Effector memory CD4-positive, alpha-beta T cell (primary cell): ENCODE results near the gene PDILT.
"Not testable (repeated sequence)": the region's sequence is repeated elsewhere in the genome, so short reads cannot be mapped to it uniquely, and the experiment has no call there.

Experiments used
- DNase-seq, 3 donors: peaks; one replicate each; pipeline ENCODE4 v3.0.0-alpha.2; 2020
- H3K27ac ChIP-seq: 2 replicates; pipeline ENCODE4 v1.7.0; 2013; ENCODE audit warnings: mild to moderate bottlenecking, low read length, moderate library complexity; ENCODE audit not compliant: insufficient read depth, poor library complexity, severe bottlenecking
- H3K27me3 ChIP-seq: replicated peaks from 2 replicates; pipeline ENCODE4 v1.7.0; 2013; ENCODE audit warnings: mild to moderate bottlenecking, low read length; ENCODE audit not compliant: insufficient read depth, control insufficient read depth, poor library complexity, severe bottlenecking
- H3K36me3 ChIP-seq: 2 replicates; pipeline ENCODE4 v1.7.0; 2013; ENCODE audit warnings: mild to moderate bottlenecking, low read length, moderate library complexity; ENCODE audit not compliant: control insufficient read depth, insufficient read depth
- H3K4me1 ChIP-seq: 2 replicates; pipeline ENCODE4 v1.7.0; 2013; ENCODE audit warnings: low read length, mild to moderate bottlenecking; ENCODE audit not compliant: control insufficient read depth, insufficient read depth, poor library complexity, severe bottlenecking
- H3K4me3 ChIP-seq: 2 replicates; pipeline ENCODE4 v1.7.0; 2013; ENCODE audit warnings: low read length, low read depth, mild to moderate bottlenecking; ENCODE audit not compliant: insufficient read depth, poor library complexity, severe bottlenecking
- H3K9me3 ChIP-seq: 2 replicates; pipeline ENCODE4 v1.7.0; 2013; ENCODE audit warnings: mild to moderate bottlenecking, low read length, moderate library complexity; ENCODE audit not compliant: control insufficient read depth

The PDILT gene

DNA sequence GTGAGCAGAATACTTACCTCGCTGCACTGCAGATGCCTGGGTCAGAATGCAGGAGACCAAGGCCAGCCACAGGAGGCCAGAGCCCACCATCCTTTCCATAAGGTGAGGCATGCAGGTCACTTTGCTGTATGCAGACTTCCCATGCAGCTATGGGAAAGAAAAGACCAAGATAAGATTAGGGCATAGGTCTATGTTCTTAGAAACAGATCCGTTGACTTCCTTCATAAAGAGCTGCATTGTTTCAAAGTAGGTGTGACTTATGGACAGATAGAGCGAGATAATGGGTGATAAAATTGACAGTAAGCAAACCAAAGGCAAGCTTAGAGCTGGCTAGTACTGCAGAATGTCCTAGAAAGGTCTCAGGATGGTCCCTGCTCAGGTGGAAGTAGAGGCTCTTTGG lies 78.2 kb downstream of the PDILT start:
- no peak overlapping the region for H3K27ac ChIP-seq
- no peaks in the 10 kb centered on the region for H3K27me3 ChIP-seq
- no peaks in the 10 kb centered on the region for H3K36me3 ChIP-seq
- H3K9me3 ChIP-seq: no peaks in the 10 kb centered on the region
- no peaks in the 10 kb centered on the region for H3K4me1 ChIP-seq
- no peak for DNase-seq
- no peak overlapping the region for H3K4me3 ChIP-seq

DNA sequence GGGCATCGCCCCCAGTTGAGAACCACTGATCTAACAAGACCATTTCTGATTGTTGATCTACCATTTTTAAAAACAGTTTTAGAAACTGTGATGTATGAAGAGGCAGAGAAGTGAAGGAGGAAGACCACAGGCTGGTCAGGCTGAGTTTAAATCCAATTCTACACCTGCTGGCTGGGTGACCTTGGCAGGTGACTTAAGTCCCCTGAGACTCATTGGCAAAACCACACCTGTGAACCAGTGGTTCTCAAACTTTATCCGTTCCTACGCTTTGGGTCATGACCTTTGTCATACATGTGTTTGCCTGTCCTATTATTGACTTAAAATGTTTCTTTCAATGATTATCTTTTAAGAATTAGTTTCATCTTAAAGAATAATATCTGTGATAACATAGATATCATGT lies 79.5 kb downstream of the PDILT start:
- H3K4me1 ChIP-seq: no peaks in the 10 kb centered on the region
- no peaks in the 10 kb centered on the region for H3K9me3 ChIP-seq

GRCh38 chr16:20323591-20324117 lies 80.9 kb downstream of the PDILT start:
- Histone ChIP-seq H3K27me3 (no peaks in the 10 kb centered on the region), H3K4me3 (no peak overlapping the region), H3K27ac (no peak overlapping the region), H3K9me3 (no peaks in the 10 kb centered on the region), H3K36me3 (no peaks in the 10 kb centered on the region), H3K4me1 (no peaks in the 10 kb centered on the region)
- DNase-seq: no peak

More for the DNA sequence above, 79.5 kb downstream of the PDILT start:
- Histone ChIP-seq H3K4me3 (no peak overlapping the region), H3K27ac (no peak overlapping the region), H3K27me3 (no peaks in the 10 kb centered on the region), H3K36me3 (no peaks in the 10 kb centered on the region)
- DNase-seq: no peak

DNA sequence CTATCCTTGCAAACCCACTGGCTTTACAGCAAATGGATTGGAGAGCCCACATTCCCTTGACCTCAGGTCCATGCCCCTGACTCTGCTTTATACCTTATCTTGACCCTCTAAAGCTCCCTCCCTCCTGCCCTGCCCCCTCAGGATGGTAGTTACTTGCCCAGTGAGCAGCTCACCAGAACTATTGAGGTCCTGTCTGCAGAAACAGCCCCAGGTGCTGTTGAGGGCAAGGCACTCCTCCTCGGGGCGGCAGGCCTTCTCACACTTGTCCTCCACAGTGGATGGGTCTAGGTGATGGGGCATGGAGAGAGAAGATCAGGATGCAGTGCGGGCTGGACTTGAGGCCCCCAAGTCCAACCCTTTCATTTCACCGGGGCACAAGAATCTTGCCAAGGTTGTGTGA lies 81.8 kb downstream of the PDILT start:
- no peak for DNase-seq
- no peak overlapping the region for H3K27ac ChIP-seq
- no peaks in the 10 kb centered on the region for H3K27me3 ChIP-seq
- H3K4me3 ChIP-seq: no peak overlapping the region
- no peaks in the 10 kb centered on the region for H3K4me1 ChIP-seq
- H3K9me3 ChIP-seq: no peaks in the 10 kb centered on the region
- no peaks in the 10 kb centered on the region for H3K36me3 ChIP-seq

DNA sequence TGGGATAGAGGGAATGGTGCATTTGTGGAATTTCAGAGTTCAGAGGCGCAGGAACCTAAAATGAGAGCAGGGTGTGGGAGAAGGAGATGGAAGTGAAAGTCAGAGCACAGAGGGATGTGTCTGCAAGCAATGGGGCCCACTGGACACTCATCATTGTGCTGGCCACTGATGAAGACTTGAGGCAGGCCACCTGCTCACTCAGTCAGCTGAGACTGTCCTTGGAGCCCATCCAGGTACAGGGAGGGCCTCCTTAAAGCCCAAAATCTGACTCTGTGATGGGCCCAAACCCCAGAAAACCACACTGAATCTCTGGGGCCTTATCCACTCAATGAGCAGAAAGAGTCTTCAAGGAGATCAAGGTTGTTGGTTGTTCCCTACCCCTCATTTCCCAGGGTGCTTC lies 82.9 kb downstream of the PDILT start:
- no peaks in the 10 kb centered on the region for H3K4me1 ChIP-seq
- no peaks in the 10 kb centered on the region for H3K27me3 ChIP-seq
- DNase-seq: no peak
- no peaks in the 10 kb centered on the region for H3K9me3 ChIP-seq
- H3K27ac ChIP-seq: no peak overlapping the region
- H3K36me3 ChIP-seq: no peaks in the 10 kb centered on the region
- H3K4me3 ChIP-seq: no peak overlapping the region

DNA sequence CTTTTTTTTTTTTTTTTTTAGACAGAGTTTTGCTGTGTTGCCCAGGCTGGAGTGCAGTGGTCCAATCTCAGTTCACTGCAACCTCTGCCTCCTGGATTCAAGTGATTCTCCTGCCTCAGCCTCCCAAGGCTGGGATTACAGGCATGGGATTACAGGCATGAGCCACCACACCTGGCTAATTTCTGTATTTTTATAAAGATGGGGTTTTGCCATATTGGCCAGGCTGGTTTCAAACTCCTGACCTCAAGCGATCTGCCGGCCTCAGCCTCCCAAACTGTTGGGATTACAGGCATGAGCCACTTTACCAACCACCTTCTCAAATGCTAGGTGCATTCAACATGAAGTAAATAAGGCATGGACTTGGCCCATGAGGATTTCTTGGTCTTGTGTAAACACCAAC lies 83.5 kb downstream of the PDILT start:
- not testable (repeated sequence) for H3K27ac ChIP-seq, H3K9me3 ChIP-seq, H3K4me1 ChIP-seq, H3K27me3 ChIP-seq, H3K36me3 ChIP-seq, DNase-seq, H3K4me3 ChIP-seq

DNA sequence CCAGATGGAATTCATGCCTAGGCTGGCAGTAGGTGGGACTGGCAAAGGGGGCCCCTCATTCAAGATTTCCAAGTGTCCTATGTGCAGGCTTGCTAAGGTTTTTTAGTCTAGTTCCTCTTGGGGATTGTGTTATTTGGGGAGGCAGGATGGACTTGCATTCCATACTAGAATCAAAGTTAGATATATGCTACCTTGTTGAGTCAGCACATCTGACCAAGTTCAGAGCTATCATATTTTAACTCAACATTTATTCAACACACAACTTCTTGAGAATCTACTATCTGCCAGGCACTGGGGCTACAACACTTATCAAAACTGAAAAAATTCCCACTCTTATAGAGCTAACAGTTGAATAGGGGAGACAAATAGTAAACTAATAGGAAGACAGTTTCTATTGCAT lies 83.9 kb downstream of the PDILT start:
- H3K9me3 ChIP-seq: no peaks in the 10 kb centered on the region
- no peaks in the 10 kb centered on the region for H3K36me3 ChIP-seq
- H3K4me3 ChIP-seq: no peak overlapping the region
- H3K4me1 ChIP-seq: no peaks in the 10 kb centered on the region
- no peaks in the 10 kb centered on the region for H3K27me3 ChIP-seq
- H3K27ac ChIP-seq: no peak overlapping the region
- DNase-seq: no peak

GRCh38 chr16:20320178-20320577 lies 84.4 kb downstream of the PDILT start:
- no peaks in the 10 kb centered on the region for H3K9me3 ChIP-seq

GRCh38 chr16:20319406-20319805 lies 85.1 kb downstream of the PDILT start:
- H3K27me3 ChIP-seq: no peaks in the 10 kb centered on the region
- no peaks in the 10 kb centered on the region for H3K36me3 ChIP-seq
- no peaks in the 10 kb centered on the region for H3K4me1 ChIP-seq
- H3K27ac ChIP-seq: no peak overlapping the region
- DNase-seq: no peak
- H3K4me3 ChIP-seq: no peak overlapping the region
- no peaks in the 10 kb centered on the region for H3K9me3 ChIP-seq

More at GRCh38 chr16:20320178-20320577, 84.4 kb downstream of the PDILT start:
- H3K4me1 ChIP-seq: no peaks in the 10 kb centered on the region
- no peak for DNase-seq
- no peak overlapping the region for H3K4me3 ChIP-seq
- no peak overlapping the region for H3K27ac ChIP-seq
- no peaks in the 10 kb centered on the region for H3K36me3 ChIP-seq
- H3K27me3 ChIP-seq: no peaks in the 10 kb centered on the region

DNA sequence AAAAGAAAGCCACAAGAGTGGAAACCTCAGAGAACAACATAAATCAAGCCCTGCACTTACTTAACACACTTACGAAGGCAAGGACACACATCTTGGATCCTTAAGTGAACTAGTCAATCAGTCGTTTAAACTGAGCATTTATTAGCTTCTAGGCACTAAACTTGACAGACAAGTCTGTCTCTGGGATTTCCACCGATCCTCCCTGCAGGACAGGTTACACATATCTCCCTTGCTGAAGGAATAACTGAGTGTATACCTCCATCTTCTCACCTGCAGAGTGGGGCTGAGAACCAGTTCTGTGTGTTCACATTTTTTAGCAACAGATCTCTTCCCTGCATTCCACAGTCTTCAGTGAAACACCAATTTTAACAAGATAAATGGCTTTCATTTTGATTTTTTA lies 86.1 kb downstream of the PDILT start:
- no peak overlapping the region for H3K27ac ChIP-seq
- no peaks in the 10 kb centered on the region for H3K27me3 ChIP-seq
- H3K36me3 ChIP-seq: no peaks in the 10 kb centered on the region
- no peaks in the 10 kb centered on the region for H3K4me1 ChIP-seq
- no peak overlapping the region for H3K4me3 ChIP-seq
- DNase-seq: no peak
- no peaks in the 10 kb centered on the region for H3K9me3 ChIP-seq

DNA sequence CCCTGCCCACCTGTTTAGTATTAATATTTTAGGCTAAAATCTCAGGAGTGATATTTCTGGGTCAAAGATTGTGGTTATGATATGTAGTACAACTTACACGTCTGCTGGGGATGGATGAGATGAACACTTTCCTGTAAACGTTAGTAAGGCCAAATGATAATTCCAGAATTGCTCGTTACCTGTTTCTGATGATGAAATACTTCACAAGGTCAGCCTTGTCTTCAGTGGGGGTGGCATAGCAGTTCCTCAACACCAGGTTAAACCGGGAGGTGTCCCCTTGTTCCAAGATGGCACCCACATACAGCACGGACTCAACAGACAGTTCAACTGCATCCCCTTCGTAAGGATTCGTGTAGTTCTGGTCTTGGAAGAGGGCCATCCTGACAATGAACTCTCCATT lies 86.5 kb downstream of the PDILT start:
- no peak for DNase-seq
- H3K9me3 ChIP-seq: no peaks in the 10 kb centered on the region
- no peak overlapping the region for H3K27ac ChIP-seq
- H3K4me1 ChIP-seq: no peaks in the 10 kb centered on the region
- H3K4me3 ChIP-seq: no peak overlapping the region
- H3K27me3 ChIP-seq: no peaks in the 10 kb centered on the region
- H3K36me3 ChIP-seq: no peaks in the 10 kb centered on the region
